K562 (cell line): Measurements from ENCODE around the gene GHDC.

Source experiments
- CAMTA2 ChIP-seq: fragments of 250-450 bp; sonication (Bioruptor Pico); conservative IDR thresholded peaks from 2 replicates; pipeline ENCODE4 v1.5.1; 2022
- HDAC2 ChIP-seq: fragments of 450-650 bp; IDR thresholded peaks from 2 replicates; pipeline ENCODE4 v1.6.1; 2016; ENCODE audit warnings: mild to moderate bottlenecking
- KAT2B ChIP-seq: IDR thresholded peaks from one replicate; pipeline ENCODE4 v1.6.1; 2012; ENCODE audit warnings: low read depth, mild to moderate bottlenecking, control low read depth, inconsistent platforms, low read length, moderate library complexity
- POLR2A ChIP-seq: fragments of 450-650 bp; conservative IDR thresholded peaks from 2 replicates; pipeline ENCODE4 v1.6.1; 2016
- SRSF1 ChIP-seq: fragments of 200-400 bp; formaldehyde crosslinking; IDR thresholded peaks from 2 replicates; pipeline ENCODE4 v1.6.1; 2017; ENCODE audit warnings: mild to moderate bottlenecking, low read depth, low read length, moderate library complexity

- TF ChIP-seq POLR2A: no peak
- no peak for TF ChIP-seq KAT2B
- TF ChIP-seq HDAC2: no peak
- TF ChIP-seq CAMTA2: no peak
- TF ChIP-seq SRSF1: no peak
Observed at GRCh38 chr17:42159796-42160530, 34.3 kb downstream of the GHDC start.
